ENCODE measurements around the gene CYFIP1. TPM values are rescaled to one million over a fixed set of nuclear protein-coding genes. Genes with fewer than 3 reads are reported as not detected.

Gene CYFIP1
- total RNA-seq, 1 experiment from 2014 or later: 143 TPM

DNA sequence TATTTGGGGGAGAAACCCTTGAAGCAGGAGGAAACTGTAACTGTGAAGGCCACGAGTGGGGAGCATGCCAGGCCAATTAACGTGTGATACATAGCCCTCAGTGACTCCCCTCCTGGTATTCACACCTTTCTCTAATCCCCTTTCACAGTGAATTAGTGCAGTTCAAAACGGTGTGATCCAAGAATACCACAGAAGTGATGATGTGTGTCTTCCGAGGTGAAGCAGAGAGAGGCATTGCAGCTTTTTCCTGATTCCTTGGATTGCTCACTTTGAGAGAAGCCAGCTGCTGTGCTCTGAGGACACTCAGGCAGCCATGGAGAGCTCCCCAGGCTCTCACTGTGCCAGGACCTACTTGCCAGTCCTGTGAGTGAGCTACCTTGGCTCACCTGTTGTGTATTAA is 124.4 kb downstream of the CYFIP1 start:
- DNase-seq (ENCODE audit: low read depth, low spot score) (no peak), ATAC-seq (no peak)
- TF ChIP-seq, protein P1, sequence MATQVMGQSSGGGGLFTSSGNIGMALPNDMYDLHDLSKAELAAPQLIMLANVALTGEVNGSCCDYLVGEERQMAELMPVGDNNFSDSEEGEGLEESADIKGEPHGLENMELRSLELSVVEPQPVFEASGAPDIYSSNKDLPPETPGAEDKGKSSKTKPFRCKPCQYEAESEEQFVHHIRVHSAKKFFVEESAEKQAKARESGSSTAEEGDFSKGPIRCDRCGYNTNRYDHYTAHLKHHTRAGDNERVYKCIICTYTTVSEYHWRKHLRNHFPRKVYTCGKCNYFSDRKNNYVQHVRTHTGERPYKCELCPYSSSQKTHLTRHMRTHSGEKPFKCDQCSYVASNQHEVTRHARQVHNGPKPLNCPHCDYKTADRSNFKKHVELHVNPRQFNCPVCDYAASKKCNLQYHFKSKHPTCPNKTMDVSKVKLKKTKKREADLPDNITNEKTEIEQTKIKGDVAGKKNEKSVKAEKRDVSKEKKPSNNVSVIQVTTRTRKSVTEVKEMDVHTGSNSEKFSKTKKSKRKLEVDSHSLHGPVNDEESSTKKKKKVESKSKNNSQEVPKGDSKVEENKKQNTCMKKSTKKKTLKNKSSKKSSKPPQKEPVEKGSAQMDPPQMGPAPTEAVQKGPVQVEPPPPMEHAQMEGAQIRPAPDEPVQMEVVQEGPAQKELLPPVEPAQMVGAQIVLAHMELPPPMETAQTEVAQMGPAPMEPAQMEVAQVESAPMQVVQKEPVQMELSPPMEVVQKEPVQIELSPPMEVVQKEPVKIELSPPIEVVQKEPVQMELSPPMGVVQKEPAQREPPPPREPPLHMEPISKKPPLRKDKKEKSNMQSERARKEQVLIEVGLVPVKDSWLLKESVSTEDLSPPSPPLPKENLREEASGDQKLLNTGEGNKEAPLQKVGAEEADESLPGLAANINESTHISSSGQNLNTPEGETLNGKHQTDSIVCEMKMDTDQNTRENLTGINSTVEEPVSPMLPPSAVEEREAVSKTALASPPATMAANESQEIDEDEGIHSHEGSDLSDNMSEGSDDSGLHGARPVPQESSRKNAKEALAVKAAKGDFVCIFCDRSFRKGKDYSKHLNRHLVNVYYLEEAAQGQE (IDR thresholded peaks at IDR 0.05; ENCODE audit: low read depth): no peak
- TF ChIP-seq POLR2AphosphoS5 (IDR thresholded peaks at IDR 0.05; ENCODE audit: low read depth, low read length): no peak
- no peak for TF ChIP-seq RAD21 (IDR thresholded peaks at IDR 0.05; ENCODE audit: low read depth)
- TF ChIP-seq, protein P2, sequence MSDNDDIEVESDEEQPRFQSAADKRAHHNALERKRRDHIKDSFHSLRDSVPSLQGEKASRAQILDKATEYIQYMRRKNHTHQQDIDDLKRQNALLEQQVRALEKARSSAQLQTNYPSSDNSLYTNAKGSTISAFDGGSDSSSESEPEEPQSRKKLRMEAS (IDR thresholded peaks at IDR 0.05): no peak
- TF ChIP-seq SP1 (IDR thresholded peaks at IDR 0.05; ENCODE audit: low read depth): no peak
- no peak for TF ChIP-seq CBX3 (IDR thresholded peaks at IDR 0.05; ENCODE audit: low read depth)
- no peak for TF ChIP-seq EGR1 (IDR thresholded peaks at IDR 0.05; ENCODE audit: low read depth)
- no peak overlapping the region for H3K27ac ChIP-seq (ENCODE audit: low read depth, low read length)
- H3K4me1 ChIP-seq (ENCODE audit: control insufficient read depth in 1 of 2, insufficient read depth in 2 of 2, low read length in 2 of 2): no peaks in the 10 kb centered on the region
- BruUV-seq (replicated peaks): no TSS peak
- no peaks in the 10 kb centered on the region for H3K27me3 ChIP-seq (ENCODE audit: insufficient read depth, low read length)
- POLR2A ChIA-PET: no interaction called here
- H3K36me3 ChIP-seq (ENCODE audit: control insufficient read depth in 1 of 2, insufficient read depth in 2 of 2, low read length in 2 of 2): peaks cover 21 to 38% of the 10 kb centered on the region in 2 experiments
- H3K9ac ChIP-seq (ENCODE audit: low read length): no peak overlapping the region
- intact Hi-C loops (cut with micrococcal nuclease): no loop called here
- no peak overlapping the region for H3K4me3 ChIP-seq (replicated peaks in 1 of 2; ENCODE audit: low read depth in 1 of 2, low read length in 2 of 2)
- RAD21 ChIA-PET (ENCODE audit: low non-redundant PET in 1 of 2, low total read pairs in 2 of 2, uncharacterized antibody in 2 of 2, unreplicated experiment in 2 of 2): no interaction called here
- peaks cover 46% of the 10 kb centered on the region for H3K79me2 ChIP-seq (ENCODE audit: insufficient read depth, low read length)
- no peak overlapping the region for H3K4me2 ChIP-seq (ENCODE audit: low read length)
- no peaks in the 10 kb centered on the region for H4K20me1 ChIP-seq (ENCODE audit: insufficient read depth)
- no peaks in the 10 kb centered on the region for H3K9me2 ChIP-seq (ENCODE audit: insufficient read depth)
- no peaks in the 10 kb centered on the region for H3K9me3 ChIP-seq (ENCODE audit: control insufficient read depth in 1 of 2, insufficient read depth in 1 of 2, low read depth in 1 of 2, low read length in 2 of 2)
- H2AFZ ChIP-seq (ENCODE audit: low read depth, low read length, poor library complexity, severe bottlenecking): no peak overlapping the region
- CTCF ChIA-PET: no interaction called here

DNA sequence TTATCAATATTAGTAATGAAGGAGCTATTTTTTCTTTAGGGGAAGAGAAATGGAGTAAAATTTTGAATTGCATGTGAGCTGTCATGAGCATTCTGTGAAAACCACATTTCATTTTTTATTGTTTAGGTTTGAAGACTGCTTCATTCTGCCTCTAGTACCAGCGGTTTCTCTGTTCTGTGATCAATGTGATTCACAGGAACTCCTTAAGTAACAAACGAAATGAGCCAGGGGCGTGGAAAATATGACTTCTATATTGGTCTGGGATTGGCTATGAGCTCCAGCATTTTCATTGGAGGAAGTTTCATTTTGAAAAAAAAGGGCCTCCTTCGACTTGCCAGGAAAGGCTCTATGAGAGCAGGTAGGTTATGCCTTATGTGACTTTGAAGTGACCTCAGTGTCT is 128.7 kb downstream of the CYFIP1 start:
- H3K27ac ChIP-seq (ENCODE audit: low read depth, low read length): no peak overlapping the region
- BruUV-seq (replicated peaks): no TSS peak
- DNase-seq (ENCODE audit: low read depth, low spot score) (no peak), ATAC-seq (no peak)
- RAD21 ChIA-PET (ENCODE audit: low non-redundant PET in 1 of 2, low total read pairs in 2 of 2, uncharacterized antibody in 2 of 2, unreplicated experiment in 2 of 2): no interaction called here
- no peaks in the 10 kb centered on the region for H3K27me3 ChIP-seq (ENCODE audit: insufficient read depth, low read length)
- H3K4me3 ChIP-seq (replicated peaks in 1 of 2; ENCODE audit: low read depth in 1 of 2, low read length in 2 of 2): no peak overlapping the region
- H4K20me1 ChIP-seq (ENCODE audit: insufficient read depth): no peaks in the 10 kb centered on the region
- intact Hi-C loops (cut with micrococcal nuclease): no loop called here
- H3K79me2 ChIP-seq (ENCODE audit: insufficient read depth, low read length): peaks cover 81% of the 10 kb centered on the region
- CTCF ChIA-PET: no interaction called here
- H3K4me1 ChIP-seq (ENCODE audit: control insufficient read depth in 1 of 2, insufficient read depth in 2 of 2, low read length in 2 of 2): no peaks in the 10 kb centered on the region
- POLR2A ChIA-PET: interaction anchor here (1.2 to 1.5 kb wide), 2 partner anchors 11 to 13 kb away, joined by 3 to 4 read pairs; partner anchors contain the start of gene NIPA2
- no peak overlapping the region for H2AFZ ChIP-seq (ENCODE audit: low read depth, low read length, poor library complexity, severe bottlenecking)
- H3K9ac ChIP-seq (ENCODE audit: low read length): no peak overlapping the region
- H3K4me2 ChIP-seq (ENCODE audit: low read length): no peak overlapping the region
- H3K9me2 ChIP-seq (ENCODE audit: insufficient read depth): no peaks in the 10 kb centered on the region
- H3K9me3 ChIP-seq (ENCODE audit: control insufficient read depth in 1 of 2, insufficient read depth in 1 of 2, low read depth in 1 of 2, low read length in 2 of 2): no peaks in the 10 kb centered on the region
- peaks cover 20 to 32% of the 10 kb centered on the region in 2 experiments; a peak in 3 of 4 replicates for H3K36me3 ChIP-seq (ENCODE audit: control insufficient read depth in 1 of 2, insufficient read depth in 2 of 2, low read length in 2 of 2)
- TF ChIP-seq EZH2phosphoT487 (IDR thresholded peaks at IDR 0.05; ENCODE audit: borderline replicate concordance) (no peak), POLR2A (IDR thresholded peaks at IDR 0.05; ENCODE audit: borderline replicate concordance, extremely low read depth, insufficient read depth, insufficient read length) (no peak), ZNF274 (IDR thresholded peaks at IDR 0.05; ENCODE audit: low read depth, low read length) (no peak), SRF (IDR thresholded peaks at IDR 0.05; ENCODE audit: low read depth) (no peak), ELF1 (IDR thresholded peaks at IDR 0.05; ENCODE audit: borderline replicate concordance, low read depth) (no peak), SP1 (IDR thresholded peaks at IDR 0.05; ENCODE audit: low read depth) (no peak), FOSL1 (IDR thresholded peaks at IDR 0.05; ENCODE audit: low read depth) (no peak), EGR1 (IDR thresholded peaks at IDR 0.05; ENCODE audit: low read depth) (no peak), YY1 (IDR thresholded peaks at IDR 0.05; ENCODE audit: extremely low read depth, insufficient replicate concordance, low read depth, low read length) (no peak)
- TF ChIP-seq, protein P1 (IDR thresholded peaks at IDR 0.05; ENCODE audit: low read depth): no peak
- TF ChIP-seq, protein P2 (IDR thresholded peaks at IDR 0.05): no peak

Data from HCT116 (cell line).